ENCODE results near the gene FAM200A.

Gene FAM200A

DNA sequence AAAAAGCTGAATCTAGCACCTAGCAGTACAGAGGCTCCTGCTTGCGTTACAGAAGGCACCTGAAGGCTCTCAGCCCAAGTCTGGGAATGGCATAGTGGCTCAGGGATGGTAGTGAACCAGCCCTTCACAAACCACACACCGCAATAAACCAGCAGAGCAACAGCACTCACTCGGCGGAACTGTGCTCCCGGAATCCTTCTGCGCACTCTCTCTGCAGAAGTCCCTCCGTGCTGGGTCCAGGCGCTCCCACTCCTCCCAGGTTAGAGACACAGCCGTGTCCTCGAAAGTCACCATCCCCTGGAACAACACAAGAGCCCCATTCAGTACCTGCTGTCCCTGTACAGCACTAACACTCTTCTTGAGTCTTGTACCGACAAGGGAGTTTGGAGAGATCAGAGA lies 53.4 kb downstream of the FAM200A start:
- H3F3A ChIP-seq (ENCODE audit: insufficient read depth, low read length) = peaks cover 8% of the 10 kb centered on the region
- no peaks in the 10 kb centered on the region for H4K20me1 ChIP-seq (ENCODE audit: insufficient read depth, low read length)
- peak overlapping the region; percentile 62 for H3K4me2 ChIP-seq (ENCODE audit: low read depth, low read length)
- no peak overlapping the region for H2AFZ ChIP-seq (ENCODE audit: low read length)
- no peaks in the 10 kb centered on the region; the same call in 1 of the 2 replicates for H3K9me3 ChIP-seq (replicated peaks; ENCODE audit: insufficient read depth, low read length)
- no peaks in the 10 kb centered on the region for H3K27me3 ChIP-seq (replicated peaks; ENCODE audit: insufficient read depth, low read length)
- H3K4me1 ChIP-seq (ENCODE audit: low read length) = no peaks in the 10 kb centered on the region
- peak; percentile 9 for DNase-seq
- peaks cover 20% of the 10 kb centered on the region for H3K36me3 ChIP-seq (replicated peaks; ENCODE audit: insufficient read depth, low read length)
- peak overlapping the region; percentile 94; the same call in 1 of the 2 replicates for H3K9ac ChIP-seq (ENCODE audit: low read length)
- H3K79me2 ChIP-seq (ENCODE audit: low read length) = peaks cover 70% of the 10 kb centered on the region
- peak overlapping the region; percentile 71; the same call in 1 of the 2 replicates for H3K27ac ChIP-seq (ENCODE audit: low read length)
- peak overlapping the region; percentile 96 for H3K4me3 ChIP-seq (ENCODE audit: low read length)
- no peaks in the 10 kb centered on the region for H3K9me2 ChIP-seq (replicated peaks; ENCODE audit: insufficient read depth, low read length)
- TF ChIP-seq, protein P1, sequence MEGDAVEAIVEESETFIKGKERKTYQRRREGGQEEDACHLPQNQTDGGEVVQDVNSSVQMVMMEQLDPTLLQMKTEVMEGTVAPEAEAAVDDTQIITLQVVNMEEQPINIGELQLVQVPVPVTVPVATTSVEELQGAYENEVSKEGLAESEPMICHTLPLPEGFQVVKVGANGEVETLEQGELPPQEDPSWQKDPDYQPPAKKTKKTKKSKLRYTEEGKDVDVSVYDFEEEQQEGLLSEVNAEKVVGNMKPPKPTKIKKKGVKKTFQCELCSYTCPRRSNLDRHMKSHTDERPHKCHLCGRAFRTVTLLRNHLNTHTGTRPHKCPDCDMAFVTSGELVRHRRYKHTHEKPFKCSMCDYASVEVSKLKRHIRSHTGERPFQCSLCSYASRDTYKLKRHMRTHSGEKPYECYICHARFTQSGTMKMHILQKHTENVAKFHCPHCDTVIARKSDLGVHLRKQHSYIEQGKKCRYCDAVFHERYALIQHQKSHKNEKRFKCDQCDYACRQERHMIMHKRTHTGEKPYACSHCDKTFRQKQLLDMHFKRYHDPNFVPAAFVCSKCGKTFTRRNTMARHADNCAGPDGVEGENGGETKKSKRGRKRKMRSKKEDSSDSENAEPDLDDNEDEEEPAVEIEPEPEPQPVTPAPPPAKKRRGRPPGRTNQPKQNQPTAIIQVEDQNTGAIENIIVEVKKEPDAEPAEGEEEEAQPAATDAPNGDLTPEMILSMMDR (IDR thresholded peaks at IDR 0.05; ENCODE audit: low read length) = no peak
- TF ChIP-seq EZH2phosphoT487 (IDR thresholded peaks at IDR 0.05; ENCODE audit: low read length) = no peak
- no peak for TF ChIP-seq EZH2 (optimal IDR thresholded peaks at IDR 0.05; ENCODE audit: low read depth, low read length)

DNA sequence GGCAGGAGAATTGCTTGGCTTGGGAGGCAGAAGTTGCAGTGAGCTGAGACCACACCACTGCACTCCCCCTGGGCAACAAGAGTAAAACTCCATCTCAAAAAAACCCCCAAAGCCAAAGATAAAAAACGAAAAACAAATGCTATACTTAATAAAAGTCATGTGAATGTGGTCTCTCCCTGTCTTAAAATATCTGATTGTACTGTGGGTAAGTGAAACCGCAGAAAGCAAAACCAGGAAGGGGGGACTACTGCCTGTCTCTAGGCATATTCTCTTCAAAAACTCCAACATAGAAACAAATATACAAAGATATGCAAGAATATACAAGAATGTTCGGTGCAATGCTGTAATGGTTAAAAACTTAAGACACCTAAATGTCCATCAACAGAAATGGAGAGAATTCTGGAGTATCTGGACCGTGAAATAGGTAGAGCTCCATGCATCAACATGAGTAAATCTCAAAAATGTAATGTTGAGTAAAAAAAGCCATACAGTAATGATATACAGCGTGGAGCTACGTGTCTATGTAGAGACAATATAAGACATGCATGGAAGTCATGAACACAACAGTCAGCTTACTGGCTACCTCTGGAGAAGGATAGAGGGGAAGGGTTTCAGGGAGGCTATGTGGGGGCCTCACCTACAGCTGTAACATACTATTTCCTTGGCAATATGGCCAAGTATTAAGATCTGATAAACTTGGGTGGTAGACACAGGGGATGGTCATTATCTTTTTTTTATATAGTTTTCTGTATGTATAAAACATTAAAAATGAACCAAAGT lies 54.0 kb downstream of the FAM200A start:
- peak overlapping the region; percentile 62 for H3K4me2 ChIP-seq (ENCODE audit: low read depth, low read length)
- peaks cover 75% of the 10 kb centered on the region for H3K79me2 ChIP-seq (ENCODE audit: low read length)
- H4K20me1 ChIP-seq (ENCODE audit: insufficient read depth, low read length) = no peaks in the 10 kb centered on the region
- no peaks in the 10 kb centered on the region for H3K27me3 ChIP-seq (replicated peaks; ENCODE audit: insufficient read depth, low read length)
- peak overlapping the region; percentile 94; the same call in 1 of the 2 replicates for H3K9ac ChIP-seq (ENCODE audit: low read length)
- H3K9me2 ChIP-seq (replicated peaks; ENCODE audit: insufficient read depth, low read length) = no peaks in the 10 kb centered on the region
- no peak overlapping the region for H2AFZ ChIP-seq (ENCODE audit: low read length)
- peaks cover 8% of the 10 kb centered on the region for H3F3A ChIP-seq (ENCODE audit: insufficient read depth, low read length)
- H3K36me3 ChIP-seq (replicated peaks; ENCODE audit: insufficient read depth, low read length) = peaks cover 23% of the 10 kb centered on the region
- H3K4me1 ChIP-seq (ENCODE audit: low read length) = no peaks in the 10 kb centered on the region
- peak overlapping the region; percentile 96 for H3K4me3 ChIP-seq (ENCODE audit: low read length)
- DNase-seq = no peak
- H3K27ac ChIP-seq (ENCODE audit: low read length) = peak overlapping the region; percentile 71; the same call in 1 of the 2 replicates
- no peaks in the 10 kb centered on the region; the same call in 1 of the 2 replicates for H3K9me3 ChIP-seq (replicated peaks; ENCODE audit: insufficient read depth, low read length)
- no peak for TF ChIP-seq EZH2phosphoT487 (IDR thresholded peaks at IDR 0.05; ENCODE audit: low read length)
- no peak for TF ChIP-seq EZH2 (optimal IDR thresholded peaks at IDR 0.05; ENCODE audit: low read depth, low read length)
- TF ChIP-seq, protein P1 (IDR thresholded peaks at IDR 0.05; ENCODE audit: low read length) = no peak

Data from MM.1S (cell line).